Kasumi-1 (cell line): ENCODE results near the gene COL5A3.
"Not testable (repeated sequence)": the region's sequence is repeated elsewhere in the genome, so short reads cannot be mapped to it uniquely, and the experiment has no call there.

Experiments used
- DNase-seq, 2 experiments: peaks; one replicate each; lab custom pipeline; 2025; lab: John Stamatoyannopoulos, UW

The COL5A3 gene

DNA sequence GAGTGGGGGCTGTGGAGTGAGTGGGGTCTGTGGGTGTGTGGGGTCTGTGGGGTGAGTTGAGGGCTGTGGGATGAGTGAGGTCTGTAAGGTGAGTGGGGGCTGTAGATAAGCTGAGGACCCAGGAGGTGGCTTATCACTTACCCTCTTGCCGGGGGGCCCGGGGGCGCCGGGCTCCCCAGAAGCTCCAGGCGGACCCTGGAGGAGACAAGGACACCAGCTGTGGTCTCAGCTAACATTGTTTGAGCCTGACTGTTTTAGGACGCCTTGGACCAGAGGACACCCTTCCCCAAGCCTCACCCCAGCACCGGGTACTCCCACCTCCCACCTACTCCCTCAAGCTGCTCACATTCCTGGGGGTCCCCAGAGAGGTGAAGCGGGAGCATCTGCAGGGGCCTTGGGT is 39.8 kb downstream of the COL5A3 start:
- no peak for DNase-seq

GRCh38 chr19:9969688-9969975 is 40.7 kb downstream of the COL5A3 start:
- no peak for DNase-seq

DNA sequence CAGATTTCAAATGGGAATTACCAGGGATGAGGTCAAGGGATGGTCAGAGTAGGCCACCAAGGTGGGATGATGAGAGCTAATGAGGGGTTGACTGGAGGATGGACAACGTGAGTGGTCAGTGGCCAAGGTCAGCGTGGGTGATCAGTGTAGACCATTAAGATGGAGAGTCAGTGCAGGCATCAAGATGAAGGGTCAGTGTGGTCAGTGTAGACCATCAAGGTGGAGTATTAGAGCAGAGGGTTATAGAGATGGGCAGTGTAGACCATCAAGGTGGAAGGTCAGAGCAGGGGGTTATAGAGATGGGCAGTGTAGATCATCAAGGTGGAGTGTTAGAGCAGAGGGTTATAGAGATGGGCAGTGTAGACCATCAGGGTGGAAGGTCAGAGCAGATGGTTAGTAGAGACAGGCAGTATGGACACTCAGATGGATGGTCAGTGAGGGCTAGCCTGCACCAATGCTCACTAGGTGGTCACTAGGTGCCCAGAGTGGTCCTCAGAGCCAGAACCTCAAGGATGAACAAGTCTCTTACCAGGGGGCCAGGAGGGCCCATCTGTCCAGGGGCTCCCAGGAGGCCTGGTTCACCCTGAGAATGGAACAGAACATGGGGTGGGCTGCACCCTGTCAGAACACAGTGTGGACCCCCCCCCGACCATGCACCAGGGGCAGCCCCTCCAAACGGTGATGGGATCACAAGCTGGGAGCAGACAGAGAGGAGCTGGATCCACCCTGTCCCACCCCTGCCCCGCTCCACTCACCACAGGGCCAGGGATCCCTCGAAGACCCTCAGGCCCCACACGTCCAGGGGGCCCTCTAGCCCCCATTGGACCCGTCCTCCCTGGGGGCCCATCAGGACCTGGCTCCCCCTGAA is 41.2 kb downstream of the COL5A3 start:
- no peak for DNase-seq

DNA sequence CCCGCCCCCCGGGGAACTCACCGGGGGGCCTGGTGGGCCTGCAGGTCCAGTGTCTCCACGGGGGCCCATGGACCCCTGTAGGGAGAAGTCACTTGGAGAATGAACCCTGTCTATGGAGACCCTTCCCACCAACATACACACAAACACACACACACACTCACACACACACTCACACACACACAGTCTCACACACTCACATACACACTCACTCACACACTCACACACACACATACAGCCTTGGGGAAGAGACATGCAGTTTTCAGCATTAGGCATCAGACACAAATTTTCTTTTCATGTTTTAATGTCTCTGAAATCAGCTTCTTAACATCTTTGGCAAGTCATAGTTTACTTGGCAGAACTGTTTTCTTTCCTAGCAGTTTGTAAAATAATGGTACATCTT is 43.0 kb downstream of the COL5A3 start:
- no peak for DNase-seq

GRCh38 chr19:9966448-9966847 is 43.9 kb downstream of the COL5A3 start:
- DNase-seq: no peak

DNA sequence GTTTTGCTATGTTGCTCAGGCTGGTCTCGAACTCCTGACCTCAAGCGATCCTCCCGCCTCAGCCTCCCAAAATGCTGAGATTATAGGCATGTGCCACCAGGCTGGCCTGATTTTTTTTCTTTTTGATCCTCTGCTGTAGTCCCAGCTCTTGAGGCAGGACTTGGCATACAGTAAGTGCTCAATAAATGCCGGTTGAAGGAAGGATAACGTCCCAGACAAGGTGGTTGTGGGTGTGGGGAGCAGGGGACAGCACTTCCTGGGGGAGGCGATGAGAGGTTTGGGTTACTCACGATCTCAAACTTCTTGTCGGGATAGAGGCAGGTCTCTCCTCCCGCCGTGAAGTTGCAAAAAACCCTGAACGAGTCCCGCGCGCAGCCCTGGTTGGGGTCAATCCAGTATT is 44.3 kb downstream of the COL5A3 start:
- no peak for DNase-seq

DNA sequence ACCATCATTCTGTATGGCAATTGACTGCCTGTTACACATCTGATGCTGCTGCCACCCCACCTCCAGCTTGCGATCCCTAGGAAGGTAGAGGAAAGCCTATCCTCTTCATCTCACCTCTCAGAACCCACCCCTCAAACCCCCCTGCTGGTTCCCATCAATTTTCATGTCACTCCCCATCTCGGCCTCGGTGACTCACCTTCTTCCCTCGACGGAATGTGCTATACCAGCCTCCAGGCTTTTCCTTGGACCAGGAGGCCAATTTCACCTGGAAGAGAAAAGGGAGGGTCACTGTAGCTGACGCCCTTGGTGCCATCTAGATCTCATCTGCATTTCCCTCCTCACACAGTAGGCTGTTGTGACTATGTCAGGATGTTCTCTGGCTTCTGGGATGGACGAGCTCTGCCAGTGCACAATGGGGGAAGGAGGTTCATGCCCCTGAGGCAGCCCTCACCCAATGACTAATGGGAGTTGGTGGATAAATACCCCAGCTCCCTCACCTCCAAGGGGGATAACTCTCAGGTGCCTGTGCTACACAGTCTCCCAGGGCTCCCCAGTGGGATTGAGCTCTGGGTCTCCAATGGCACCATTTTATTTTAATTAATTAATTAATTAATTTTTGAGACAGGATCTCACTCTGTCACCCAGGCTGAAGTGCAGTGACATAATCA is 47.5 kb downstream of the COL5A3 start:
- no peak for DNase-seq

DNA sequence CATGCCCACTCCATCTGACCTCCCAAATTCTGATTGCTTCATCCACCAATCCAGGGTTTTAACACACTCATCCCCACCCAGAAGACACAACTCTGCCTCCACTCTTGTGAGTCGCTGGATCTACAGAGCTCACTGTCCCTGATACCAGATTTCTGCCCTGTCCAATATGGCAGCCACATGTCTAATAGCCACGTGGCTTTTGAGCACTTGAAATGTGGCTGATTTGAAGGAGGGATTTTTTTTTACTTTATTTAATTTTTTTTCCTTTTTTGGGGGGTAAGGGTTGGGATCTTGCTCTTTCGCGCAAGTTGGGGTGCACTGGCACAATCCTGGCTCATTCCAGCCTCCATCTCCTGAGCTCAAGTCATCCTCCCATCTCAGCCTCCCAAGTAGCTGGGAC is 49.2 kb downstream of the COL5A3 start:
- DNase-seq: no peak

DNA sequence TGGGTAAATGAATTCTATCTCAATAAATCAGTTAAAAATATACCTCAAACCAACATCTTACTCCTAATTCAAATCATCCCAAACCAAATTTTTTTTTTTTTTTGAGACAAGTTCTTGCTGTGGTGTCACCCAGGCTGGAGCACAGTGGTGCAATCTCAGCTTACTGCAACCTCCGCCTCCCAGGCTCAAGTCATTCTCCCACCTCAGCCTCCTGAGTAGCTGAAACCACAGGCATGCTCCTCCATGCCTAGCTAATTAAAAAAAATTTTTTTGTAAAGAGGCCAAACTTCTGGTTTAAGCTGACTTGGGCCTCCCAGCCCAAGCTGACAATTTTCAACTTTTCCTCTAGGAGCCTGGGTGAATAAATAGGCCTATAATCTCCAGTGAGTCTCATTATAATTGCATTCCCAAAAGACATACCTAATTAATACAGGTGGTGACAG is 51.9 kb downstream of the COL5A3 start:
- no peak for DNase-seq

DNA sequence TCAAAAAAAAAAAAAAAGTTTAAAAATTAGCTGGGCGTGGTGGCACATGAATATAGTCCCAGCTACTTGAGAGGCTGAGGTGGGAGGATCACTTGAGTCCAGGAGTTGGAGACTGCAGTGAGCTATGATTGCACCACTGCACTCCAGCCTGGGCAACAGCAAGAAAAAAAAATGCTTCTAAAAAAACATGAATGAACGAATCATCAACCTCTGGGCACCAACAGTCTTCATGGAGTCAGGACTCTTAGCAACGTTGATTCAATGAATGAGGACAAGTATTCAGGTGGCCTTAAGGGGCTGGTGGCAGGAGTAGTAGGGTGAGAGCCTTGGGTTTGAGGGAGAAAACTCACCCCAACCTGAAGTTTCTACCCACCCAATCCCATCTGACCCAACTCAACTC is 53.3 kb downstream of the COL5A3 start:
- DNase-seq: no peak

GRCh38 chr19:9953802-9954542 is 56.3 kb downstream of the COL5A3 start:
- no peak for DNase-seq

- DNase-seq: no peak
Observed at GRCh38 chr19:9952276-9952675, 58.0 kb downstream of the COL5A3 start.

DNA sequence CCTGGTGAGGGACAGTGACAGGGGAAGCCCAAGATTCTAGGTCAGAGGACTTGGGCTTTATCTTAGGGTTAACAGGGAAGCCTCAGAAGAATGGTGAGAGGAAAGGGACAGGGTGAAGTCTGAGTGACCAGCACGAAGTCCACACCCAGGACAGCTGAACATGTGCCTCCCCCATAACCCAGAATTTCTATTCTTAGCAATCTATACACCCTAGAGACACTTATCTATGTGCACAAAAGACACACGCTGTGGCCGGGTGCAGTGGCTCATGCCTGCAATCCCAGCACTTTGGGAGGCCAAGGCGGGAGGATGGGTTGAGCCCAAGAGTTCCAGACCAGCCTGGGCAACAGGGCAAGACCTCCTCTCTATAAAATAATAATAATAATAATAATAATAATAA is 62.9 kb downstream of the COL5A3 start:
- no peak for DNase-seq

DNA sequence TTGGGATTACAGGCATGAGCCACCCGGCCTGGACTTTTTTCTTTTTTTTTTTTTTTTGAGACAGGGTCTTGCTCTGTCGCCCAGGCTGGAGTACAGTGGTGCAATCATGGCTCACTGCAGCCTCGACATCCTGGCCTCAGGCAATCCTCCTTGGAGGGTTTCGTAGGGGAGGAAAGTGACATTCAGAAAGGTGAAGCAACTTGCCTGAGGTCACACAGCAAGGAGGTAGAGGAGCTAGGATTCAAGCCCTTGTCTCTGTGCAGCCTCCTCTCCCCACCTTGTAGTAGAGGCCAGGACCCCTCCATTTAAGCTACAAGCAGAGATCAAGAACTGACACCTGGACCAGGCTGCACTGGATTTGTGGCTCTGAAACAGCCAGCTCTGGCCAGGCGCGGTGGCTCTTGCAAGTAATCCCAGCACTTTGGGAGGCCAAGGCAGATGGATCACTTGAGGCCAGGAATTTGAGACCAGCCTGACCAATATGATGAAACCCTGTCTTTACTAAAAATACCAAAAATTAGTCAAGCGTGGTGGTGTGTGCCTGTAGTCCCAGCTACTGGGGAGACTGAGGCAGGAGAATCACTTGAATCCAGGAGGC is 63.7 kb downstream of the COL5A3 start:
- DNase-seq: not testable (repeated sequence)

DNA sequence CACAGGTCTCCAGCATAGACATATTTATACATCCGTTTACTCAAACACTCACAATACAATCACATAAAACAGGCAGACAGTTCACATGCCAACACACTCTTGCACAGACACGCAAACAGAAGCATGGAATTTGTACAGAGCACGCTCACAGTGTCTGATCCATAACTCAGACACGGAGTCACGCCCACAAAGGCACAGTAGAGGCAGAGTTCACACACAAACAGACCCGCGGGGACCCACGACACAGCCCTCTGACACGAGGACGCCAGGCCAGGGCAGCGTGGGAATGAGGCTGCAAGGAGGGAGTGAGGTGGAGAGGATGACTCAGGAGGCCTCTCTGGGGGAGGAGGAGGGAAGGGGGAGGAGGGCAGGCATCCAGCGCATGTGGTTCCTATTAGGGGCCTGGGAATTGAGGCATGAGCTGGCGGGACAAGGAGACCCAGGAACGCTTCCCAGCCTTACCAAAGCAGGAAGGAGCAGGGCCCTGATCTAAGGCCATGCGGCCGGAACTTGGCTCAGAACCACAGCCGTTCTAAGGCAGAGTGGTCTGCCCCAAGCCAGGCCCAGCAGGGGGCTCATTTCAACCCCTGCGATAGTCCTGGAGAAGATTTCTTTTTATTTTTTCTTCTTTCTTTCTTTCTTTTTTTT is 64.9 kb downstream of the COL5A3 start:
- no peak for DNase-seq

DNA sequence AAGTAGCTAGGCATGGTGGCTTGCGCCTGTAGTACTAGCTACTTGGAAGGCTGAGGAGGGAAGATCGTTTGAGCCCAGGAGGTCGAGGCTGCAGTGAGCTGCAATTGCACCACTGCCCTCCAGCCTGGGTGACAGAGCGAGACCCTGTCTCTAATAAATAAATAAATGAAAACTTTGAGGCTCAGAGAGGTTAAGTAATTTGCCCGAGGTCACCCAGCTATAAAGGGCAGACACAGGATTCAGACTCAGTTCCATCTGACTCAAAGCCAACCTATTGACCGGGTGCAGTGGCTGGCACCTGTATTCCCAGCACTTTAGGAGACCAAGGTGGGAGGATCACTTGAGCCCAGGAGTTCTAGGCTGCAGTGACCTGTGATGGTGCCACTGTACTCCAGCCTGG is 66.6 kb downstream of the COL5A3 start:
- no peak for DNase-seq

GRCh38 chr19:9941671-9942070 is 68.6 kb downstream of the COL5A3 start:
- no peak for DNase-seq

- DNase-seq: no peak
Observed at GRCh38 chr19:9941231-9941630, 69.1 kb downstream of the COL5A3 start.

DNA sequence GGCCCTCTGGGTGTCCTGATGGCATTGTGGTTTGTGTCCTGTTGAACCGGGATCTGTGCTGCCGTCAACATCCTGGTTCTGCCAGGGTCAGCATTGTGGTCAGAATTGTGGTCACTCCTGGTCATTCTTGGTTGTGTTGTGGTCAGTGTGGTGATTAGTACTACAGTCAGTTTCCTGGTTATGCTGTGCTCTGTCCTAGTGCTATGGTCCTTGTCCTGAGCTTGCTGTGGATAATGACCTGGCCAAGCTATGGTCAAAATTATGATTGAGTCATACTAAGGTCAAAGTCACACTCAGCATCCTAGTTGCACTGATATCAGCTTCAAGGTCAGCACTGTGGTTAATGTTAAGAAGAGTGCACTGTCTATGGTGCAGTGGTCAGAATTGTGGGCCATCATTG is 69.5 kb downstream of the COL5A3 start:
- no peak for DNase-seq

- DNase-seq: no peak
Observed at GRCh38 chr19:9939301-9939913, 70.9 kb downstream of the COL5A3 start.

- no peak for DNase-seq
Observed at GRCh38 chr19:9937001-9937411, 73.3 kb downstream of the COL5A3 start.
